Ascending aorta (tissue), 2 donors: ENCODE data around the gene RGS6. TPM values are rescaled to one million over a fixed set of nuclear protein-coding genes. Genes with fewer than 3 reads are reported as not detected.

Experiments used
- DNase-seq, 2 donors: peaks; one replicate each; pipeline ENCODE4 v3.0.0-alpha.2; 2019; ENCODE audit warnings: low spot score in 2 of 2
- H3K27ac ChIP-seq, 2 donors: fragments of 200-600 bp; sonication (generic); one replicate each; pipeline ENCODE4 v1.5.1; 2016 to 2017; ENCODE audit warnings: mild to moderate bottlenecking in 1 of 2
- H3K27me3 ChIP-seq: fragments of 200-600 bp; sonication (generic); one replicate; pipeline ENCODE4 v1.5.1; 2017
- H3K36me3 ChIP-seq, 2 donors: fragments of 200-600 bp; sonication (generic); one replicate each; pipeline ENCODE4 v1.5.1; 2016
- H3K4me1 ChIP-seq, 2 donors: fragments of 200-600 bp; sonication (generic); one replicate each; pipeline ENCODE4 v1.5.1; 2016 to 2017; ENCODE audit warnings: mild to moderate bottlenecking in 1 of 2
- H3K4me3 ChIP-seq, 2 donors: fragments of 200-600 bp; sonication (generic); one replicate each; pipeline ENCODE4 v1.5.1; 2016 to 2017; ENCODE audit warnings: mild to moderate bottlenecking in 1 of 2
- H3K9me3 ChIP-seq, 2 donors: fragments of 200-600 bp; sonication (generic); one replicate each; pipeline ENCODE4 v1.5.1; 2016
- intact Hi-C: fragments of 100-400 bp; cut with DNase I; formaldehyde crosslinking; loops from one replicate; pipeline ENCODE4 v1.15.1; 2023
- total RNA-seq: library from RNA; depleted of rRNA; stranded (reverse); fragments of >200 nt; gene quantifications from one replicate; pipeline ENCODE4 v1.1.0, GENCODE V29; 2016
- TF ChIP-seq, protein P1 (sequence below), 3 experiments: fragments of 200-600 bp in 2 of 3; fragments of 450-650 bp in 1 of 3; sonication (generic) in 2 of 3; IDR thresholded peaks; one replicate each; pipeline ENCODE4 v1.5.1; 2016 to 2019; ENCODE audit warnings: antibody characterized with exemption in 3 of 3, mild to moderate bottlenecking in 1 of 3, moderate library complexity in 1 of 3

Gene RGS6
- total RNA-seq, 1 donor from 2014 or later: 0.11 TPM

DNA sequence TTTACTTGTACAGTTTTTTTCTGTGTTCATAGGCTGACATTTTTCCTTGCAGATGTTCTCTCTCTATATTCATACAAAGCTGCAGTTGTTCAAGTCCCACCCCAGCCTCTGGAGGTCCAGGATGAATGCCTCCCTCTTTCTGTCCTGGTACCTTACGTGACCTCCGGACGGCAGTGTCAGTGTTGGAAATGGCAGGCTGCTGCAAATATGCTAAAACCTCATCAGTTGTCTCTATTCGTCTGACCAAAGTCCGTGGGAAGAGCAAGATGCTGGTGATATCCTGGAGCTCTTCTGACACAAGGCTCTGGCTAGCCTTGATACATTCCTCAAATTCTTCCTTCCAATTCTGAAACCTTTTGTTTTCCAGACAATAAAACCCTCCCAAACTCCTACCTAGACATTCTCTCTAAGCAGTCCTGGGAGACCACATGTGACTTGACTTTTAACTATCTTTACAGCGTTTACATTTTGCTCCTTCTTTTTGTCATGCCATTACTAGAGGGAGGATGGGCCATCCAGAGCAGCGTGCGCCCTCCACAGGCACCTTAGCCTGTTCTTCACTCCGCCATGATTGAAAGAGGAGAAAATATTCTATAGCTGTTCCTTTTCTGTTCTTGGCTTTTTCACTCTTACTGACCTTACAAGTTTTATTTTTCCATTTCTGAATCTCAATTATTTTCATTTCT is 143.6 kb downstream of the RGS6 start:
- TF ChIP-seq, protein P1, sequence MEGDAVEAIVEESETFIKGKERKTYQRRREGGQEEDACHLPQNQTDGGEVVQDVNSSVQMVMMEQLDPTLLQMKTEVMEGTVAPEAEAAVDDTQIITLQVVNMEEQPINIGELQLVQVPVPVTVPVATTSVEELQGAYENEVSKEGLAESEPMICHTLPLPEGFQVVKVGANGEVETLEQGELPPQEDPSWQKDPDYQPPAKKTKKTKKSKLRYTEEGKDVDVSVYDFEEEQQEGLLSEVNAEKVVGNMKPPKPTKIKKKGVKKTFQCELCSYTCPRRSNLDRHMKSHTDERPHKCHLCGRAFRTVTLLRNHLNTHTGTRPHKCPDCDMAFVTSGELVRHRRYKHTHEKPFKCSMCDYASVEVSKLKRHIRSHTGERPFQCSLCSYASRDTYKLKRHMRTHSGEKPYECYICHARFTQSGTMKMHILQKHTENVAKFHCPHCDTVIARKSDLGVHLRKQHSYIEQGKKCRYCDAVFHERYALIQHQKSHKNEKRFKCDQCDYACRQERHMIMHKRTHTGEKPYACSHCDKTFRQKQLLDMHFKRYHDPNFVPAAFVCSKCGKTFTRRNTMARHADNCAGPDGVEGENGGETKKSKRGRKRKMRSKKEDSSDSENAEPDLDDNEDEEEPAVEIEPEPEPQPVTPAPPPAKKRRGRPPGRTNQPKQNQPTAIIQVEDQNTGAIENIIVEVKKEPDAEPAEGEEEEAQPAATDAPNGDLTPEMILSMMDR (IDR thresholded peaks at IDR 0.05): no peak

DNA sequence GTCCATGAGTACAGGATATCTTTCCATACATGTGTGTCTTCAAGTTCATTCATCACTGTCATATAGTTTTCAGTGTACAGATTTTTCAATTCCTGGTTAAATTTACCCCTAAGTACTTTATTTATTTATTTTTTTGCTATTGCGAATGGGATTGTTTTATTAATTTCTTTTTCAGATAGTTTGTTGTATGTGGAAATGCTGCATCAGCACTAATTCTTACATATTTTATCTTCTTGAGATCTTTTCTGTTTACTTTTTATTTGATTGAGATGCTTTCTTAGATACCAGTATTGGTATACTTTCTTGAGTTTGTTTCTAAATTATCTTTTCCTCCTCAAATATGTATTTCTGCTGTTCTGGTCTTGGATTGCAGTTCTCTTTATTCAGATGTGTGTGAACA is 148.9 kb downstream of the RGS6 start:
- Histone ChIP-seq H3K4me3 (no peak overlapping the region), H3K36me3 (no peaks in the 10 kb centered on the region), H3K27ac (no peak overlapping the region), H3K27me3 (no peaks in the 10 kb centered on the region), H3K9me3 (no peaks in the 10 kb centered on the region), H3K4me1 (no peaks in the 10 kb centered on the region)
- TF ChIP-seq, protein P1 (IDR thresholded peaks at IDR 0.05): no peak
- intact Hi-C loops: no loop called here
- DNase-seq: no peak

More for the DNA sequence above, 143.6 kb downstream of the RGS6 start:
- intact Hi-C loops: no loop called here
- Histone ChIP-seq H3K27ac (no peak overlapping the region), H3K4me3 (no peak overlapping the region), H3K4me1 (no peaks in the 10 kb centered on the region), H3K36me3 (no peaks in the 10 kb centered on the region), H3K9me3 (no peaks in the 10 kb centered on the region), H3K27me3 (no peaks in the 10 kb centered on the region)
- no peak for DNase-seq

GRCh38 chr14:72084935-72085334 is 152.7 kb downstream of the RGS6 start:
- no peak for DNase-seq
- no peaks in the 10 kb centered on the region for H3K36me3 ChIP-seq
- no peaks in the 10 kb centered on the region for H3K4me1 ChIP-seq
- no peaks in the 10 kb centered on the region for H3K27me3 ChIP-seq
- intact Hi-C loops: no loop called here
- no peak overlapping the region for H3K4me3 ChIP-seq
- TF ChIP-seq, protein P1 (IDR thresholded peaks at IDR 0.05): no peak
- no peaks in the 10 kb centered on the region for H3K9me3 ChIP-seq
- H3K27ac ChIP-seq: no peak overlapping the region

DNA sequence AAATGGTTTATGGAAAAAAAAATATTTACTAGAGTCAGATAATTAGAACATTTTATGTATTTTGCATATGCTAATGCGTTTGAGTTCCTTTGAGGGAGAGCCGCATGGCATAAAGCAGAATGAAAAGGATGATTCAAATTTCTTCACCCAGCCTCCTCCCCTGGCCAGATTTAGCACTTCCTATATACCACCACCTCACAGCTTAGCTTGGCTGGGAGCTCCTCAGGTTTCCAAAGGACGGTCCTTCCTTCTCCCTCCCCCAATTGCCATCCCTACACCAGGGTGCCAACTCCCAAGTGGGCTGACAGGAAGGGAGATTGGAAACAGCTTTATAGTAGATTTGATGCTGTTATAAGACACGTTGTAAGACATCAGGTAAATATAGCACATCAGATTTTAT is 157.4 kb downstream of the RGS6 start:
- Histone ChIP-seq H3K27me3 (no peaks in the 10 kb centered on the region), H3K36me3 (no peaks in the 10 kb centered on the region), H3K27ac (no peak overlapping the region), H3K9me3 (no peaks in the 10 kb centered on the region), H3K4me3 (no peak overlapping the region), H3K4me1 (no peaks in the 10 kb centered on the region)
- TF ChIP-seq, protein P1 (IDR thresholded peaks at IDR 0.05): no peak
- no peak for DNase-seq
- intact Hi-C loops: no loop called here

- Histone ChIP-seq H3K36me3 (no peaks in the 10 kb centered on the region), H3K9me3 (no peaks in the 10 kb centered on the region), H3K27ac (no peak overlapping the region), H3K4me1 (no peaks in the 10 kb centered on the region), H3K4me3 (no peak overlapping the region), H3K27me3 (no peaks in the 10 kb centered on the region)
- intact Hi-C loops: no loop called here
- no peak for DNase-seq
- TF ChIP-seq, protein P1 (IDR thresholded peaks at IDR 0.05): no peak
Observed at GRCh38 chr14:72094844-72095582, 162.8 kb downstream of the RGS6 start.
